Inflammatory macrophage (primary cell): ENCODE measurements around the gene RNF169.
A peak's percentile ranks its signal among the peaks of the same experiment; 100 is the strongest.
"Not testable (repeated sequence)": the region's sequence is repeated elsewhere in the genome, so short reads cannot be mapped to it uniquely, and the experiment has no call there.

Source experiments
- DNase-seq, 2 donors: peaks; one replicate each; pipeline ENCODE4 v3.0.0-alpha.2; 2020 to 2022

The RNF169 gene

DNA sequence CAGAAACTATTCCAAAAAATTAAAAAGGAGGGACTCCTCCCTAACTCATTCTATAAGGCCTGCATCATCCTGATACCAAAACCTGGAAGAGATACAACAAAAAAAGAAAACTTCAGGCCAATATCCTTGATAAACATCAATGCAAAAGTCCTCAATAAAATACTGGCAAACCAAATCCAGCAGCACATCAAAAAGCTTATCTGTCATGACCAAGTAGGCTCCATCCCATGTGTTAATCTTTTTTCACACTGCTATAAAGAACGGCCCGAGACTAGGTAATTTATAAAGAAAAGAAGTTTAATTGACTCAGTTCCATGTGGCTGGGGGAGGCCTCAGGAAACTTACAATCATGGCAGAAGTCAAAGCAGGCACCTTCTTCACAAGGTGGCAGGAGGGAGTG lies 76.9 kb downstream of the RNF169 start:
- DNase-seq: not testable (repeated sequence)

GRCh38 chr11:74826901-74827300 lies 78.3 kb downstream of the RNF169 start:
- DNase-seq: no peak

DNA sequence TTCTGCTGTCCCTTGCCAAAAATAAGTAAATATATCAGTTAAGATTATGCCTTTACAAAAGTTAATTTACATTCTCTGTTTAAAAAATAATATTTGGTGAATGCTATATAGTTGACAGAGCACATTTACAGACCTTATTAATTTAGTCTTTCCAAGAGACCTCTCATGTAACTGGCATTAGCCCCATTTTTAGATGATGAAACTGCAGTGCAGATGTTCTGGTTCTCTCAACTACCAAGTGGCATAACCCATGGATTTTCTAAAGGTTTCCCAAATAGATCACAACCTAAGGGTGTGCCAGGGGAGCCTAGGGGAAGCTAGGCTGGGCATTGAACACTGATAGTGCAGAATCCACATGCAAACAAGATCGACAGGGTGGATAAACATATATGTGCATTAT lies 88.5 kb downstream of the RNF169 start:
- no peak for DNase-seq

GRCh38 chr11:74838188-74838587 lies 89.5 kb downstream of the RNF169 start:
- DNase-seq: no peak

GRCh38 chr11:74839446-74839845 lies 90.8 kb downstream of the RNF169 start:
- no peak for DNase-seq

GRCh38 chr11:74839971-74840370 lies 91.3 kb downstream of the RNF169 start:
- peak in 1 of 2 donors; percentile 38 for DNase-seq

GRCh38 chr11:74840486-74840885 lies 91.8 kb downstream of the RNF169 start:
- DNase-seq: no peak

- no peak for DNase-seq
Measured at GRCh38 chr11:74842967-74843366, 94.3 kb downstream of the RNF169 start.

DNA sequence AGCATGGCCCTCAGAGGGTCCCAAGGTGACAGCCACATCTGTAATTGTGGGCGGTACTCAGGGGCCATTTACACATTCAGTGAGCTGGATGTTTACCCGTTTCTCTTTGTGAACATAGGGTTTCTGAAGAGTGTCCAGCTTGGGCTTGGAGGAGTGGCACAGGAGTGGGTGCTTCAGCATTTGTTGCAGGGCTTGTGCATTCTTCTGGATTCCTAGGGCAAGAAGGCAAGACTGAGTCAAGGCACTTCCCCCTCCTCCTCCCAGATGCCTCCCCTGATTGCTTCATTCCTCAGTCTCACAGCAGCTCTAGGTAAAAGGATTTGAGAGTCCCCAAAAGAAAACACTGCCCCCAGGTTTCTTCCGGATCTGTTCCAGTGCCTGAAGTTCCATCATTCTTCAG lies 95.4 kb downstream of the RNF169 start:
- DNase-seq: no peak

DNA sequence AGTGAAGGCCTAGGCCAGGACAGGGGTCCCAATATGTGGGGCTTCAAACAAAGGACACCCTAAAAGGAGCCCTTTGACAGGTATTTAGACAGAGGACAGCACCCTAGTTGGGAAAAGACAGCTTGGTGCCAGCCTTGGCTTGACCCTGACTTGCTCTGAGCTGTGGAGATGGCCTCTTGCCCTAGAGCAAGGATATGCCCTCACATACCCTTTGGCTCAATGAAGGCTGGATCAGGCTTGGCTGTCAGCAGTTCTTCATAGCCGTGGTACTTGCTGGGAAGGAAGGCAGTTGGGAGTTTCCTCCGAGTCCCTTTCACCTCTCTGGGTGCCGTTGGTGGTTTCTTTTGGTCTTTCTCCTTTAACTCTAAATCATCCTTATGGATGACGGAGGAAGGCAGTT lies 96.2 kb downstream of the RNF169 start:
- DNase-seq: no peak

GRCh38 chr11:74845978-74846517 lies 97.4 kb downstream of the RNF169 start:
- DNase-seq: no peak

GRCh38 chr11:74846770-74847169 lies 98.1 kb downstream of the RNF169 start:
- no peak for DNase-seq

- DNase-seq: no peak
Measured at GRCh38 chr11:74847395-74847794, 98.7 kb downstream of the RNF169 start.

DNA sequence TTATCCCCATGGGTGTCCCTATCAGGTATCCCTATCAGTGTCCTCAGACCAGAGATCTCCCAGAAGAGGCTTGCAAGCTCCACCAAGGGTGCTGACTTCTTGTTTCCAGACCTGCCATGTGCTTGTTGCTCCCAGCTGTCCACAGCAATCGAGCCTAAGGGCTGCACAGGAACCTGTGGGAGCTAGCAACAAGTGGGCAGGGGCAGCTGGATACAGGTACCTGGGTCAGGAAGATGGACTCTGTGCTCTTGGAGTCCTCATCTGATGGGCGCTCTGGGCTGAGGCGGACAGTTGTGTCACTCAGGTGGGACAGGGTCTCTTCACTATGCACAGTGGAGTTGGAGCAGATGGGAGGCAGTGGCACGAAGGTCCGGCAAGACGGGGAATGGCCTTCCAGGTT lies 99.2 kb downstream of the RNF169 start:
- DNase-seq: no peak

GRCh38 chr11:74849525-74850391 lies 101.1 kb downstream of the RNF169 start:
- DNase-seq: no peak

DNA sequence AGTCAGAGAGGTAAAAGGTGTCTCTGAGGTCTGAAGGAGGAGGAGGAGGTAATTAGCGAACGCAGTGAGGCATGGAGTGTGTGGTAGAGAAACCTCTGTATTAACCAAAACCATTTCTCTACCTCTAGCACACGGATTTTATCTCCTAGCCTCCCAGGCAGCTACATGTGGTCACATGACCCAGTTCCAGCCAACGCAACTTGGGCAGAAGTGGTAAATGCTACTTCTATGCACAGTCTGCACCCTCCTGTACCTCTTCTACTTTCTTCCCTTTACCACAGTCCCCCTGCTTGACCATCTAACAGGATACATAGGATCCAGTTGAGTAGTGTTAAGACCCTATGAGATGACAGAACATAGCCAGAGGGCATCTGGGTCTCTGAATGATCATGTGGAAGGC lies 104.6 kb downstream of the RNF169 start:
- DNase-seq: no peak

DNA sequence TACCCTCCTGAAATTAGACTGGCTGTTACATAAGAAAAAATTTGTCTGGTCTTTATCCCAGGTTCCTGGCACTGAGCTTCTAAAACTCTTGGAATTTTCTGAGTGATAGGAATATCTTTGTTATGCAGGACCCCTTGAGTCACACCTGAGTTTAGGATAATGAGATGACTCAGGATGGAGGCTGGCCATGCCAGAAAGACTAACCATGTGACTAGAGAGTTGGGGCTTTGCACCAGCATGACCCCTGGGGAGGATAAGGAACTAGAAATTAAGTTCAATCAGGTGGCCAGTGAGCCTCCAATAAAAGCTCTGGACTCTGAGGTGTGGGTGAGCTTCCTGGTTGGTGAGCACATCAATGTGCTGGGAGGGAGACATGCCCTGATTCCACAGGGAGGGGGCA lies 112.1 kb downstream of the RNF169 start:
- DNase-seq: no peak

DNA sequence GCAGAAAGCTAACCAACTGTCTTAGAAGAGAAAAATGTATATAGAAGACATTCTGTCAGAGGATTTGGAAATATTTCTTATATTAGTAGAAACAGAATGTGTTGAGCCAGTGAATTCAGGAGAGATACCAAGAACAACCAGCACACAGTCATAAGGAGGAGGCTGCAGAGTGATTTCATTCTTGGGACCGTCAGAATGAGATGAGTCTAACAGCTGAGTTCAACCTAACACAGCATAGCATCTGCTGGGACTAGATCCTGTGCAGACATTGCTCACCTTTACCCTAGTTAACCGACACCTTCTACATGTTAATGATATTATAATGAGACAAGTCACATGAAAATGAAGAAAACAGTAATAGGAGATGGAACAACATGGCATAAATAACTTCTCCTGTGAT lies 114.8 kb downstream of the RNF169 start:
- DNase-seq: no peak

- no peak for DNase-seq
Measured at GRCh38 chr11:74866557-74866956, 117.9 kb downstream of the RNF169 start.

GRCh38 chr11:74870485-74870884 lies 121.8 kb downstream of the RNF169 start:
- peak; percentile 8 to 15 for DNase-seq

GRCh38 chr11:74871037-74871436 lies 122.4 kb downstream of the RNF169 start:
- DNase-seq: no peak

DNA sequence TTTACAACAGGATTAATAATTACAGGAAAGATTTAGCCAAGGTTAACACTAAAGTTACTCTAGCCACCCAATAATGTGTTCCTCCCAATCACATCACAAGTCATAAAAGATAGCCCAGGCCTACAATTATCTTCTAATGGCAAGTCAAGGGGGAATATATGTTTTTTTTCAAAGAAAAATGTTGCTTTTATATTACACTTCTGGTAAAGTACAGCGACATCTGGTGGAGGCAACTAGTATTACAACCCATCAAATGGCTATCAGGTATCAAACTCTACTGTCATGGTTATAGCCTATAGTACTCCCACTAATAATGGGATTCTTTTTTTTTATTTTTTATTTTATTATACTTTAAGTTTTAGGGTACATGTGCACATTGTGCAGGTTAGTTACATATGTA lies 128.5 kb downstream of the RNF169 start:
- DNase-seq: peak; percentile 35 to 40
